Body of pancreas (tissue), 4 donors: ENCODE results near the gene SNAPIN. TPM values are rescaled to one million over a fixed set of nuclear protein-coding genes. Genes with fewer than 3 reads are reported as not detected.

Experiments
- ATAC-seq: fragments of 150-250 bp; one replicate; pipeline ENCODE4 v1.9.1; 2016
- DNase-seq, 4 donors: peaks; one replicate each; pipeline ENCODE4 v3.0.0-alpha.2; 2019
- H3K27ac ChIP-seq, 4 donors: fragments of 200-600 bp; sonication (generic); 1 replicate in 3 of 4; 2 replicates in 1 of 4; pipeline versions ENCODE4 v1.5.1 to v1.6.1; 2016 to 2019; ENCODE audit warnings: mild to moderate bottlenecking in 1 of 4, mixed read lengths in 1 of 4, moderate library complexity in 1 of 4
- H3K27me3 ChIP-seq, 2 donors: fragments of 200-600 bp; sonication (generic); one replicate each; pipeline ENCODE4 v1.6.0; 2016; ENCODE audit warnings: mild to moderate bottlenecking in 1 of 2
- H3K36me3 ChIP-seq, 2 donors: fragments of 200-600 bp; sonication (generic); replicated peaks in 1 of 2; 2 replicates each; pipeline ENCODE4 v1.5.1; 2016; ENCODE audit warnings: low read depth in 2 of 2; ENCODE audit not compliant: insufficient read depth in 1 of 2
- H3K4me1 ChIP-seq: fragments of 200-600 bp; sonication (generic); one replicate; pipeline ENCODE4 v1.6.0; 2016
- H3K4me3 ChIP-seq, 2 donors: fragments of 200-600 bp; sonication (generic); 1 replicate in 1 of 2; 2 replicates in 1 of 2; pipeline ENCODE4 v1.5.1; 2016 to 2019
- H3K9me3 ChIP-seq, 3 donors: fragments of 200-600 bp; sonication (generic); 1 replicate in 2 of 3; 2 replicates in 1 of 3; pipeline ENCODE4 v1.5.1; 2016
- CTCF ChIP-seq, 7 experiments: fragments of 450-650 bp in 4 of 7; fragments of 200-600 bp in 3 of 7; sonication (generic) in 3 of 7; IDR thresholded peaks; one replicate each; pipeline ENCODE4 v1.5.1; 2016 to 2019; ENCODE audit warnings: antibody characterized with exemption in 7 of 7
- POLR2A ChIP-seq, 3 donors: fragments of 450-650 bp; IDR thresholded peaks; one replicate each; pipeline ENCODE4 v1.6.1; 2016; ENCODE audit warnings: antibody characterized with exemption in 3 of 3, mild to moderate bottlenecking in 2 of 3
- WGBS, 2 donors: methylation state at CpG; one replicate each; pipeline ENCODE4 v1.1.5; 2017; 5-methylcytosine and 5-hydroxymethylcytosine counted together
- intact Hi-C: fragments of 100-400 bp; cut with DNase I; formaldehyde crosslinking; loops from one replicate; pipeline ENCODE4 v1.15.1; 2023
- total RNA-seq, 2 donors: library from RNA; depleted of rRNA; stranded (reverse); fragments of >200 nt; gene quantifications; one replicate each; pipeline ENCODE4 v1.1.0, GENCODE V29; 2016

SNAPIN gene
- total RNA-seq, 2 donors from 2014 or later = 21.8 to 23.7 TPM

DNA sequence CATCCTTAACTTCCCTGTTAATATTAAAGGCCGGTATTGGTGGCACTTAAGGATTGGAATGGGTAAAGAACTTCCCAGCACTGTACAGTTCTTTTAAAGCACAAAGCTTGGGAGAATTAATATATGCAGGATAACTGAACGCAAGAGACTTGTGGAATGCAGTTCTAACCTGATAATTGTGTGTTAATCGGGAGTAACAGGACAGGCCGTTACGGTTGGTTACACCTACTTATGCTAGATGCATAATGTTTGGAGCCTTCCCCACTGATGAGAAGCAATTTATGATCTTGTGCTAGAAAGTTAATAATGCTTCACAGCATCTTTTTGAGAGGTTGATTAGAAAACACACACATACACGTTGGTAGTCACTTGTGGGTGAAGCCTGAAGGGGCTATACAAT is 17.6 kb upstream of the SNAPIN start:
- H3K4me3 ChIP-seq = no peak overlapping the region
- ATAC-seq (no peak), DNase-seq (no peak)
- WGBS, 2 donors = 51 to 63% methylated on average over 6 of the region's 6 CpGs
- H3K36me3 ChIP-seq = peaks cover 21 to 38% of the 10 kb centered on the region in 2 donors
- intact Hi-C loops = no loop called here
- H3K9me3 ChIP-seq = no peaks in the 10 kb centered on the region
- H3K27me3 ChIP-seq = no peaks in the 10 kb centered on the region
- TF ChIP-seq CTCF (IDR thresholded peaks at IDR 0.05) = no peak
- no peak for TF ChIP-seq POLR2A (IDR thresholded peaks at IDR 0.05)
- peak overlapping the region in 1 of 4 donors; percentile 3 for H3K27ac ChIP-seq
- peaks cover 84% of the 10 kb centered on the region for H3K4me1 ChIP-seq

GRCh38 chr1:153642161-153642560 is 16.3 kb upstream of the SNAPIN start:
- Histone ChIP-seq H3K27ac (peak overlapping the region in 1 of 4 donors; percentile 17), H3K4me3 (no peak overlapping the region), H3K4me1 (peaks cover 80% of the 10 kb centered on the region), H3K36me3 (peaks cover 22 to 39% of the 10 kb centered on the region in 2 donors), H3K9me3 (no peaks in the 10 kb centered on the region), H3K27me3 (no peaks in the 10 kb centered on the region)
- intact Hi-C loops = no loop called here
- no peak for ATAC-seq
- WGBS, 2 donors = 78 to 83% methylated on average over 11 of the region's 11 CpGs
- TF ChIP-seq CTCF (IDR thresholded peaks at IDR 0.05) (no peak), POLR2A (IDR thresholded peaks at IDR 0.05) (no peak)
- DNase-seq = no peak

DNA sequence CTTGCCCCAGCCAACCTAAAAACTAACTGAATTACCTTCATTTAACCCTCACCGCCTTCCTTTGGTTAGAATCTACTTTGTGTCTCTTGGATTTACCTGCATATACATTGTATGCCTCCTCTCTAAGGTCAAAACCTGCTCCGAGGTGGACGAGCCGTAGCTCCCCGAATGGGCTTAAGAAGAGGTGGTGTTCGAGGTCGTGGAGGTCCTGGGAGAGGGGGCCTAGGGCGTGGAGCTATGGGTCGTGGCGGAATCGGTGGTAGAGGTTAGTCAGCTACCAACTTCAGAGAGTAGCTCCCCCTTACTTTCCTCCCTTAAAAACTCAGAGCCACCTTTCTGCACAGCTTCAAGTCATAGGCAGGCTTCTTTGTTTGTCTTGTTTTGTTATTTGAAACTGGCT is 15.4 kb upstream of the SNAPIN start:
- Histone ChIP-seq H3K4me1 (peaks cover 80% of the 10 kb centered on the region), H3K36me3 (peaks cover 22 to 39% of the 10 kb centered on the region in 2 donors), H3K4me3 (no peak overlapping the region), H3K27ac (peak overlapping the region in 2 of 4 donors; percentile 36 to 38), H3K9me3 (no peaks in the 10 kb centered on the region), H3K27me3 (no peaks in the 10 kb centered on the region)
- intact Hi-C loops = no loop called here
- no peak for ATAC-seq
- 87 to 90% methylated on average over 11 of the region's 11 CpGs for WGBS, 2 donors
- DNase-seq = no peak
- TF ChIP-seq CTCF (IDR thresholded peaks at IDR 0.05) = no peak
- no peak for TF ChIP-seq POLR2A (IDR thresholded peaks at IDR 0.05)

DNA sequence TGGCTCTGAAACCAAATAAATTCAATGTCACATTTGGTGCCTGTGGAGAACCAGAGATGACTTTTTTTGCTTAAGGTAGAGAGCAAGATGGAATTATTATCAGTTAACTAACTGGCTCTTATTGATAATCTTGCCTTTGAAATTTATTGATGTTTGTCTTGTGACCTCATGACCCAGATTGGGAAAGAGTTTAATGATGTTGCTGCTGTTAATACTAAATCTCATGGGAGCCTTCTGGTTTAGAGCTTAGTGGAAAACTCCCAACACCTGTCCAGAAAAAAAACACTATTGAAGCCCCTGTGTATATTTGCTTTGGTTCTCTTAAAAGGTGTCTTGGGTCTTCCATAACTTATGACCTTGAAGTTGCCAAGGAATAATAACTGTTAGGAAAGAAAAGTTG is 14.7 kb upstream of the SNAPIN start:
- H3K27me3 ChIP-seq = no peaks in the 10 kb centered on the region
- ATAC-seq (peak; percentile 19), DNase-seq (no peak)
- peak overlapping the region in 3 of 4 donors; percentile 10 to 38 (median 36) for H3K27ac ChIP-seq
- H3K36me3 ChIP-seq = peaks cover 22 to 39% of the 10 kb centered on the region in 2 donors
- no peak for TF ChIP-seq POLR2A (IDR thresholded peaks at IDR 0.05)
- no peak for TF ChIP-seq CTCF (IDR thresholded peaks at IDR 0.05)
- H3K9me3 ChIP-seq = no peaks in the 10 kb centered on the region
- intact Hi-C loops = no loop called here
- H3K4me3 ChIP-seq = no peak overlapping the region
- H3K4me1 ChIP-seq = peaks cover 81% of the 10 kb centered on the region

DNA sequence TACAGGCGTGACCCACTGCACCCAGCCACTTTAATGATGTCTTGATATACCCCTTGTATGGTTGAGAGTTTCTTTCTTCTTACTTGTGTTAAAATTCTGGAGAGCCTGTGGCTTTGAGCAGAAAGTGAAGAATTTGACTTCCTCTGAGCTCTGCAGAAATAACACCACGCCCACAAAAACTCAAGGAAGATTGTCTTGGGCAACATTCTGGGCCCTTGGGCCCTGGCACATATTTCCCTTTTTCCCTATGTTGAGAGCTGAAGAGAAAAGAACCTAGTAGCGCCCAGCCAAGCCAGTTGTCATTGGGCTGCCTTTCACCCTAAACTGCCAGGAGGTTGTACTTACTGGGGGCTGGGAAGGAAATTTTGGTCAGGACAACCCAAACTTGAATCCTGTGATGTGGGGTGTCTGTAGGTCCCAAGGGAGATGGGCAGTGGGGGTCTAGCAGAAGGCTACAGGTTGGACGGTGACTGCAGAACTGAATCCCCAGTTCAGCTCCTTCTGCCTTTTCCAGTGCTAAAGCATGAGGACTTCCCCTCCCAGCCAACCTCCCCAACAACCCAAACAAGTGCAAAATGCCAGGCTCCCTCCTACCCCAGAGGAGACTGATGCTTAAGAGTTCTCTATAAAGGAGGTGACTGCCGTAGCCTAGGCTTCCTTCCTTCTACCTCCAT is 11.7 kb upstream of the SNAPIN start:
- intact Hi-C loops = no loop called here
- DNase-seq = peak in 1 of 4 donors; percentile 41
- no peaks in the 10 kb centered on the region for H3K27me3 ChIP-seq
- peaks cover 72% of the 10 kb centered on the region for H3K4me1 ChIP-seq
- H3K9me3 ChIP-seq = no peaks in the 10 kb centered on the region
- no peak for ATAC-seq
- peaks cover 13 to 23% of the 10 kb centered on the region in 2 donors for H3K36me3 ChIP-seq
- no peak for TF ChIP-seq CTCF (IDR thresholded peaks at IDR 0.05)
- no peak for TF ChIP-seq POLR2A (IDR thresholded peaks at IDR 0.05)
- no peak overlapping the region for H3K4me3 ChIP-seq
- WGBS, 2 donors = 77 to 94% methylated on average over 5 of the region's 5 CpGs
- H3K27ac ChIP-seq = peak overlapping the region in 2 of 4 donors; percentile 36 to 83
